A673 (cell line): ENCODE measurements around the gene AGXT2. TPM values are rescaled to one million over a fixed set of nuclear protein-coding genes. Genes with fewer than 3 reads are reported as not detected.

Source experiments
- BruUV-seq: library from RNA; stranded (reverse); fragments of 400-500 nt; replicated peaks from 2 replicates; lab custom pipeline; 2021; lab: Mats Ljungman, UMichigan
- CTCF ChIA-PET: fragments of 300-600 bp; sonication (Branson Sonifier 250); formaldehyde crosslinking; loops from one replicate; lab custom pipeline; 2022; ENCODE audit warnings: antibody characterized with exemption; lab: Charles Lee
- POLR2A ChIA-PET: fragments of 300-600 bp; sonication (Branson Sonifier 250); formaldehyde crosslinking; loops from one replicate; lab custom pipeline; 2022; ENCODE audit warnings: antibody characterized with exemption; ENCODE audit not compliant: low non-redundant PET; lab: Charles Lee
- DNase-seq: peaks from one replicate; pipeline ENCODE4 v3.0.0-alpha.2; 2015; ENCODE audit warnings: low spot score
- H3K27ac ChIP-seq: fragments of 200-600 bp; sonication (generic); 2 replicates; pipeline ENCODE4 v1.5.1; 2016; ENCODE audit warnings: mixed run types, low read depth, mild to moderate bottlenecking, mixed read lengths, antibody characterized with exemption, low read length; ENCODE audit not compliant: poor library complexity, severe bottlenecking
- H3K27me3 ChIP-seq: fragments of 200-600 bp; sonication (generic); replicated peaks from 2 replicates; pipeline ENCODE4 v1.6.1; 2017; ENCODE audit warnings: mixed run types, low read depth, mild to moderate bottlenecking, mixed read lengths, antibody characterized with exemption, low read length; ENCODE audit not compliant: insufficient read depth, poor library complexity
- H3K36me3 ChIP-seq: fragments of 200-600 bp; sonication (generic); 2 replicates; pipeline ENCODE4 v1.6.1; 2016; ENCODE audit warnings: mixed run types, mild to moderate bottlenecking, mixed read lengths, antibody characterized with exemption, low read length; ENCODE audit not compliant: insufficient read depth, poor library complexity, severe bottlenecking
- H3K4me1 ChIP-seq: fragments of 200-600 bp; sonication (generic); 2 replicates; pipeline ENCODE4 v1.6.1; 2017; ENCODE audit warnings: mixed run types, mild to moderate bottlenecking, mixed read lengths, antibody characterized with exemption, low read length; ENCODE audit not compliant: insufficient read depth, poor library complexity, severe bottlenecking
- H3K4me3 ChIP-seq: fragments of 200-600 bp; sonication (generic); 2 replicates; pipeline ENCODE4 v1.5.1; 2016; ENCODE audit warnings: low read depth, mixed run types, mild to moderate bottlenecking, mixed read lengths, low read length; ENCODE audit not compliant: poor library complexity, severe bottlenecking
- H3K9me3 ChIP-seq: fragments of 200-600 bp; sonication (generic); 2 replicates; pipeline ENCODE4 v1.6.1; 2016; ENCODE audit warnings: mixed run types, low read depth, mild to moderate bottlenecking, mixed read lengths, antibody characterized with exemption, low read length; ENCODE audit not compliant: poor library complexity, severe bottlenecking
- CTCF ChIP-seq: fragments of 300-800, 200-600 bp; sonication (generic); conservative IDR thresholded peaks from 2 replicates; pipeline ENCODE4 v1.5.1; 2017; ENCODE audit warnings: low read depth, mild to moderate bottlenecking, antibody characterized with exemption, low read length, moderate library complexity, mixed read lengths
- EZH2 ChIP-seq: fragments of 200-600 bp; sonication (generic); IDR thresholded peaks from 2 replicates; pipeline ENCODE4 v1.6.1; 2017; ENCODE audit warnings: borderline replicate concordance, low read depth, mild to moderate bottlenecking, mixed read lengths, antibody characterized with exemption, low read length; ENCODE audit not compliant: poor library complexity, severe bottlenecking
- intact Hi-C: fragments of 100-400 bp; cut with micrococcal nuclease; formaldehyde crosslinking; loops from one replicate; pipeline ENCODE4 v1.10.0; 2022; ENCODE audit not compliant: unreplicated experiment
- total RNA-seq: library from RNA; stranded (reverse); gene quantifications from 2 replicates; pipeline ENCODE4 v1.2.3, GENCODE V29; 2021

Gene AGXT2
- total RNA-seq, 1 experiment from 2014 or later = not detected

GRCh38 chr5:35004200-35004599, 43.5 kb downstream of the AGXT2 start:
- intact Hi-C loops = loop anchor here (5.0 kb wide), 3 partner anchors 47 to 532 kb away; no protein-coding TSS in a partner anchor
- no peaks in the 10 kb centered on the region for H3K4me1 ChIP-seq
- H3K36me3 ChIP-seq = no peaks in the 10 kb centered on the region
- DNase-seq = no peak
- no peaks in the 10 kb centered on the region for H3K27me3 ChIP-seq
- H3K9me3 ChIP-seq = no peaks in the 10 kb centered on the region
- TF ChIP-seq CTCF (no peak), EZH2 (no peak)
- no peak overlapping the region for H3K4me3 ChIP-seq
- no peak overlapping the region for H3K27ac ChIP-seq
- BruUV-seq = no TSS peak
- POLR2A ChIA-PET = no interaction called here
- CTCF ChIA-PET = interaction anchor here (1.7 kb wide), 1 partner anchor 46 kb away, joined by 5 read pairs; no protein-coding TSS in a partner anchor

GRCh38 chr5:35003018-35003957, 44.5 kb downstream of the AGXT2 start:
- CTCF ChIA-PET = interaction anchor here (0.5 to 1.7 kb wide), 10 partner anchors 36 to 1495 kb away, joined by 3 to 5 read pairs (median 4); partner anchors contain the start of gene DNAJC21
- peak; percentile 98 for TF ChIP-seq CTCF
- no peak for TF ChIP-seq EZH2
- POLR2A ChIA-PET = no interaction called here
- H3K4me1 ChIP-seq = no peaks in the 10 kb centered on the region
- peaks cover 3% of the 10 kb centered on the region for H3K27me3 ChIP-seq
- no peaks in the 10 kb centered on the region for H3K9me3 ChIP-seq
- DNase-seq = peak; percentile 77
- intact Hi-C loops = loop anchor here (5.0 kb wide), 3 partner anchors 46 to 531 kb away; no protein-coding TSS in a partner anchor
- BruUV-seq = no TSS peak
- H3K27ac ChIP-seq = no peak overlapping the region
- H3K4me3 ChIP-seq = no peak overlapping the region
- H3K36me3 ChIP-seq = no peaks in the 10 kb centered on the region

- BruUV-seq = no TSS peak
- TF ChIP-seq EZH2 (no peak), CTCF (no peak)
- POLR2A ChIA-PET = no interaction called here
- H3K4me3 ChIP-seq = no peak overlapping the region
- H3K4me1 ChIP-seq = no peaks in the 10 kb centered on the region
- H3K27me3 ChIP-seq = peaks cover 3% of the 10 kb centered on the region
- H3K36me3 ChIP-seq = no peaks in the 10 kb centered on the region
- intact Hi-C loops = loop anchor here (5.0 kb wide), 3 partner anchors 45 to 530 kb away; no protein-coding TSS in a partner anchor
- no peak overlapping the region for H3K27ac ChIP-seq
- CTCF ChIA-PET = interaction anchor here (1.7 kb wide), 1 partner anchor 45 kb away, joined by 5 read pairs; no protein-coding TSS in a partner anchor
- no peak for DNase-seq
- no peaks in the 10 kb centered on the region for H3K9me3 ChIP-seq
These were observed 45.3 kb downstream of the AGXT2 start for GRCh38 chr5:35002459-35002858.
